Ishikawa (cell line): Measurements from ENCODE around the gene VWF.

Experiments used
- CEBPB ChIP-seq: IDR thresholded peaks from 2 replicates; pipeline ENCODE4 v1.6.1; 2012
- CREB1 ChIP-seq: IDR thresholded peaks from 2 replicates; pipeline ENCODE4 v1.6.1; 2012; ENCODE audit warnings: low read depth
- EGR1 ChIP-seq: IDR thresholded peaks from 2 replicates; pipeline ENCODE4 v1.6.1; 2012
- EP300 ChIP-seq: IDR thresholded peaks from 2 replicates; pipeline ENCODE4 v1.6.1; 2012; ENCODE audit warnings: borderline replicate concordance
- FOXM1 ChIP-seq: IDR thresholded peaks from 2 replicates; pipeline ENCODE4 v1.6.1; 2012; ENCODE audit warnings: low read depth, borderline replicate concordance
- MAX ChIP-seq: IDR thresholded peaks from 2 replicates; pipeline ENCODE4 v1.6.1; 2012
- NFIC ChIP-seq: IDR thresholded peaks from 2 replicates; pipeline ENCODE4 v1.6.1; 2012
- RAD21 ChIP-seq: IDR thresholded peaks from 2 replicates; pipeline ENCODE4 v1.6.1; 2012; ENCODE audit warnings: low read depth
- REST ChIP-seq: IDR thresholded peaks from 2 replicates; pipeline ENCODE4 v1.6.1; 2012; ENCODE audit warnings: low read depth, mild to moderate bottlenecking
- TAF1 ChIP-seq: IDR thresholded peaks from 2 replicates; pipeline ENCODE4 v1.6.1; 2012; ENCODE audit warnings: low read depth, mild to moderate bottlenecking
- TCF12 ChIP-seq: IDR thresholded peaks from 2 replicates; pipeline ENCODE4 v1.6.1; 2012; ENCODE audit warnings: low read depth
- TEAD4 ChIP-seq: IDR thresholded peaks from 2 replicates; pipeline ENCODE4 v1.6.1; 2012
- USF1 ChIP-seq: IDR thresholded peaks from 2 replicates; pipeline ENCODE4 v1.6.1; 2012
- YY1 ChIP-seq: IDR thresholded peaks from 2 replicates; pipeline ENCODE4 v1.6.1; 2012; ENCODE audit warnings: low read depth
- ZBTB7A ChIP-seq: IDR thresholded peaks from 2 replicates; pipeline ENCODE4 v1.6.1; 2012; ENCODE audit warnings: low read depth

VWF gene

GRCh38 chr12:5945071-5946008 is 179.1 kb downstream of the VWF start, which contains the start of gene ANO2:
Gene ANO2 (minus strand): TSS chr12:5945259. CDS start chr12:5945217, 42 bp downstream.
- TF ChIP-seq NFIC (no peak), EGR1 (no peak), CEBPB (no peak), TEAD4 (no peak), REST (no peak), TAF1 (no peak), USF1 (no peak), YY1 (peak; percentile 76), MAX (peak; percentile 40; the same call in 1 of the 2 replicates)

- no peak for TF ChIP-seq FOXM1
- no peak for TF ChIP-seq RAD21
- no peak for TF ChIP-seq EP300
- TF ChIP-seq REST = no peak
- TF ChIP-seq USF1 = no peak
- TF ChIP-seq YY1 = no peak
- no peak for TF ChIP-seq TEAD4
- TF ChIP-seq TAF1 = no peak
- TF ChIP-seq CREB1 = no peak
- no peak for TF ChIP-seq ZBTB7A
- no peak for TF ChIP-seq MAX
- TF ChIP-seq CEBPB = no peak
Measured at GRCh38 chr12:5944688-5945070, 179.8 kb downstream of the VWF start.

GRCh38 chr12:5944053-5944452 is 180.4 kb downstream of the VWF start:
- TF ChIP-seq EP300 (no peak), TCF12 (no peak), FOXM1 (no peak), RAD21 (no peak)

GRCh38 chr12:5941907-5942306 is 182.6 kb downstream of the VWF start:
- TF ChIP-seq RAD21 (no peak), USF1 (no peak), TEAD4 (no peak), MAX (no peak), FOXM1 (no peak), CEBPB (no peak), REST (no peak), YY1 (no peak)
